B cell (primary cell): Measurements from ENCODE around the gene KIF1A. TPM values are rescaled to one million over a fixed set of nuclear protein-coding genes. Genes with fewer than 3 reads are reported as not detected.

Experiments
- ATAC-seq: fragments of 200-7000 bp; cut with Tn5 transposase; one replicate; pipeline ENCODE4 v1.10.0; 2021; ENCODE audit warnings: low read depth, mild to moderate bottlenecking, moderate number of reproducible peaks, moderate library complexity
- CTCF ChIA-PET: fragments of 350-600 bp; sonication (Branson Sonifier 250); formaldehyde crosslinking; loops from one replicate; lab custom pipeline; 2021; ENCODE audit warnings: antibody characterized with exemption, inconsistent platforms; lab: Charles Lee
- POLR2A ChIA-PET: fragments of 350-600 bp; sonication (Branson Sonifier 250); formaldehyde crosslinking; loops from one replicate; lab custom pipeline; 2021; ENCODE audit warnings: antibody characterized with exemption; lab: Charles Lee
- DNase-seq: peaks from one replicate; pipeline ENCODE4 v3.0.0; 2013
- H2AFZ ChIP-seq: 2 replicates; pipeline ENCODE4 v1.6.1; 2012; ENCODE audit warnings: mild to moderate bottlenecking, low read depth, low read length; ENCODE audit not compliant: insufficient read depth, poor library complexity, severe bottlenecking
- H3K27ac ChIP-seq, 2 donors: 1 replicate in 1 of 2; 2 replicates in 1 of 2; pipeline ENCODE4 v1.5.1; 2012 to 2013; ENCODE audit warnings: low read length in 2 of 2, mild to moderate bottlenecking in 2 of 2, moderate library complexity in 1 of 2
- H3K27me3 ChIP-seq, 4 experiments: fragments of 200-600 bp in 1 of 4; sonication (generic) in 1 of 4; replicated peaks in 1 of 4; 1 replicate in 2 of 4; 2 replicates in 2 of 4; pipeline versions ENCODE4 v1.6.1 to v1.7.0; 2013 to 2016; ENCODE audit warnings: low read length in 3 of 4, mild to moderate bottlenecking in 2 of 4, mixed read lengths in 1 of 4, moderate library complexity in 1 of 4; ENCODE audit not compliant: insufficient read depth in 4 of 4, control insufficient read depth in 3 of 4; ENCODE audit errors: control extremely low read depth in 1 of 4
- H3K36me3 ChIP-seq, 2 experiments: replicated peaks in 1 of 2; 1 replicate in 1 of 2; 2 replicates in 1 of 2; pipeline versions ENCODE4 v1.6.1 to v1.7.1; 2013; ENCODE audit warnings: low read length in 1 of 2; ENCODE audit not compliant: insufficient read depth in 2 of 2, control insufficient read depth in 1 of 2; ENCODE audit errors: control extremely low read depth in 1 of 2, extremely low read depth in 1 of 2
- H3K4me1 ChIP-seq, 2 donors: fragments of 200-600 bp in 1 of 2; sonication (generic) in 1 of 2; 1 replicate in 1 of 2; 2 replicates in 1 of 2; pipeline versions ENCODE4 v1.5.1 to v1.6.1; 2013 to 2017; ENCODE audit warnings: low read length in 2 of 2; ENCODE audit not compliant: control insufficient read depth in 2 of 2, insufficient read depth in 2 of 2
- H3K4me2 ChIP-seq: replicated peaks from 2 replicates; pipeline ENCODE3; 2012; ENCODE audit warnings: mild to moderate bottlenecking, low read depth, low read length; ENCODE audit not compliant: poor library complexity, severe bottlenecking
- H3K4me3 ChIP-seq, 5 experiments: fragments of 200-600 bp in 1 of 5; sonication (generic) in 1 of 5; 1 replicate in 3 of 5; 2 replicates in 2 of 5; pipeline versions ENCODE4 v1.5.1 to v1.7.0; 2011 to 2016; ENCODE audit warnings: low read length in 4 of 5, mild to moderate bottlenecking in 4 of 5, low read depth in 2 of 5, control low read depth in 1 of 5, moderate library complexity in 1 of 5; ENCODE audit not compliant: insufficient read depth in 1 of 5; ENCODE audit errors: control extremely low read depth in 1 of 5, extremely low read depth in 1 of 5
- H3K79me2 ChIP-seq: fragments of 200-600 bp; sonication (generic); one replicate; pipeline ENCODE4 v1.6.0; 2016; ENCODE audit warnings: low read length; ENCODE audit not compliant: control insufficient read depth, insufficient read depth
- H3K9ac ChIP-seq: fragments of 200-600 bp; sonication (generic); 2 replicates; pipeline ENCODE4 v1.6.1; 2017; ENCODE audit warnings: mild to moderate bottlenecking, low read length, moderate library complexity
- H3K9me3 ChIP-seq, 3 donors: one replicate each; pipeline versions ENCODE4 v1.6.1 to v1.7.1; 2013; ENCODE audit warnings: low read length in 2 of 3; ENCODE audit not compliant: control insufficient read depth in 2 of 3, insufficient read depth in 1 of 3; ENCODE audit errors: control extremely low read depth in 1 of 3
- H4K20me1 ChIP-seq: 2 replicates; pipeline ENCODE4 v1.6.0; 2012; ENCODE audit warnings: mild to moderate bottlenecking, low read length; ENCODE audit not compliant: insufficient read depth, control insufficient read depth, poor library complexity, severe bottlenecking
- H3K27ac Mint-ChIP-seq: one replicate; pipeline ENCODE4 v1.8.0; 2021; ENCODE audit warnings: mixed read lengths
- H3K27me3 Mint-ChIP-seq: one replicate; pipeline ENCODE4 v1.8.0; 2021; ENCODE audit warnings: mixed read lengths
- H3K4me1 Mint-ChIP-seq: one replicate; pipeline ENCODE4 v1.8.0; 2021; ENCODE audit warnings: mixed read lengths
- H3K4me3 Mint-ChIP-seq: one replicate; pipeline ENCODE4 v1.8.0; 2021; ENCODE audit warnings: mixed read lengths
- H3K9me3 Mint-ChIP-seq: one replicate; pipeline ENCODE4 v1.8.0; 2022; ENCODE audit warnings: mixed read lengths; ENCODE audit not compliant: insufficient read depth
- CTCF ChIP-seq: fragments of 200-600 bp; IDR thresholded peaks from one replicate; pipeline ENCODE4 v1.8.0; 2022; ENCODE audit warnings: antibody characterized with exemption, mild to moderate bottlenecking
- EZH2 ChIP-seq: IDR thresholded peaks from 2 replicates; pipeline ENCODE4 v1.6.1; 2012; ENCODE audit warnings: borderline replicate concordance, low read depth, mild to moderate bottlenecking, moderate library complexity, low read length; ENCODE audit not compliant: insufficient read depth, poor library complexity, severe bottlenecking
- WGBS: methylation state at CpG from one replicate; pipeline ENCODE4 v1.1.5; 2013; ENCODE audit warnings: missing lambda C conversion rate; ENCODE audit not compliant: insufficient coverage; 5-methylcytosine and 5-hydroxymethylcytosine counted together
- intact Hi-C: fragments of 100-400 bp; cut with micrococcal nuclease; formaldehyde crosslinking; loops from one replicate; pipeline ENCODE4 v1.10.0; 2022
- polyA plus RNA-seq: library from polyadenylated mRNA; depleted of rRNA; stranded (reverse); fragments of >200 nt; gene quantifications from 2 replicates; pipeline ENCODE4 v1.2.3, GENCODE V29; 2012
- total RNA-seq, 2 donors: library from RNA; stranded (reverse); fragments of 120-200 nt in 1 of 2; gene quantifications; 1 replicate in 1 of 2; 2 replicates in 1 of 2; pipeline versions ENCODE4 v1.2.3 to v1.2.4, GENCODE V29; 2013 to 2022

KIF1A gene
- total and polyA plus RNA-seq, 2 donors (not counting 1 experiment from before 2014, with no cell fraction given) = not detected

- H3K36me3 ChIP-seq = no peaks in the 10 kb centered on the region
- no peaks in the 10 kb centered on the region for H3K79me2 ChIP-seq
- H3K4me1 ChIP-seq = no peaks in the 10 kb centered on the region
- H3K27me3 ChIP-seq = peaks cover 0 to 7% (median 0%) of the 10 kb centered on the region in 4 experiments
- CTCF ChIA-PET = no interaction called here
- no peak overlapping the region for H3K9ac ChIP-seq
- no peak overlapping the region for H3K4me3 Mint-ChIP-seq
- intact Hi-C loops = no loop called here
- ATAC-seq (no peak), DNase-seq (no peak)
- H3K4me3 ChIP-seq = no peak overlapping the region
- H3K4me2 ChIP-seq = no peak overlapping the region
- no peaks in the 10 kb centered on the region for H3K9me3 ChIP-seq
- POLR2A ChIA-PET = no interaction called here
- H3K27me3 Mint-ChIP-seq = peaks cover 7% of the 10 kb centered on the region
- H3K4me1 Mint-ChIP-seq = no peaks in the 10 kb centered on the region
- no peaks in the 10 kb centered on the region for H4K20me1 ChIP-seq
- no peak overlapping the region for H3K27ac Mint-ChIP-seq
- 91% methylated on average over 15 of the region's 15 CpGs for WGBS
- no peak overlapping the region for H2AFZ ChIP-seq
- H3K27ac ChIP-seq = no peak overlapping the region
- H3K9me3 Mint-ChIP-seq = no peaks in the 10 kb centered on the region
- TF ChIP-seq EZH2 (no peak), CTCF (no peak)
Observed at GRCh38 chr2:240727913-240728312, 92.1 kb downstream of the KIF1A start.

DNA sequence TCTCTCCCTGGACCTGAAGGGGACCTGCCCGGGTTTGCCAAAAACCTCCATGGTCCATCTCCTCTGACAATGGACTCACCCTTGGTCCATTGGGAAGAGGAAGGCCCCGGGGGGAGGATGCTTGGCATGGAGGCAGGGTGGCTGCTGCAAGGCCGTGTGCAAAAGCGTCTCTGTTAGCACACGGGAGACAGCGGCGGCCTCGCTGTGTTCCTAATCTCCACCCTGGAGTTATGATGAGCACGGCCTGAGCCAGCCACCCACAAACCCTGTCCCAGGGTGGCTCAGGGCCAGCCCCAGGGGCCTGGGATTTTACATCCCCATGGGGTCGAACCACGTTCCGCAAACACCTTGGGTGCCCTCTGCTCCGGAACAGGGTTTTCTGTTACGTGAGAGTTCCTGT lies 92.6 kb downstream of the KIF1A start:
- H3K4me1 Mint-ChIP-seq = no peaks in the 10 kb centered on the region
- Histone ChIP-seq H3K27ac (no peak overlapping the region), H3K36me3 (no peaks in the 10 kb centered on the region), H4K20me1 (no peaks in the 10 kb centered on the region), H3K9ac (no peak overlapping the region), H3K4me3 (no peak overlapping the region), H3K4me1 (no peaks in the 10 kb centered on the region), H3K27me3 (peaks cover 0 to 7% (median 0%) of the 10 kb centered on the region in 4 experiments), H3K4me2 (no peak overlapping the region), H3K79me2 (no peaks in the 10 kb centered on the region), H3K9me3 (no peaks in the 10 kb centered on the region), H2AFZ (no peak overlapping the region)
- no peaks in the 10 kb centered on the region for H3K9me3 Mint-ChIP-seq
- TF ChIP-seq CTCF (no peak), EZH2 (no peak)
- ChIA-PET CTCF (no interaction called here), POLR2A (no interaction called here)
- H3K4me3 Mint-ChIP-seq = no peak overlapping the region
- WGBS = 83% methylated on average over 12 of the region's 14 CpGs
- ATAC-seq (no peak), DNase-seq (no peak)
- intact Hi-C loops = no loop called here
- H3K27ac Mint-ChIP-seq = no peak overlapping the region
- peaks cover 7% of the 10 kb centered on the region for H3K27me3 Mint-ChIP-seq
